HepG2 (cell line): Measurements from ENCODE around the gene BCLAF1. TPM values are rescaled to one million over a fixed set of nuclear protein-coding genes. Genes with fewer than 3 reads are reported as not detected.

Experiments used
- CSRNP2 ChIP-seq: sonication (generic); formaldehyde crosslinking; conservative IDR thresholded peaks from 2 replicates; pipeline ENCODE4 v1.8.0; 2022; ENCODE audit warnings: low read depth, missing genetic modification reagents
- ERF ChIP-seq: IDR thresholded peaks from 2 replicates; pipeline ENCODE4 v1.6.1; 2018; ENCODE audit warnings: missing biosample characterization, missing genetic modification reagents
- GFI1 ChIP-seq: sonication (generic); formaldehyde crosslinking; IDR thresholded peaks from 2 replicates; pipeline ENCODE4 v1.5.0; 2020; ENCODE audit warnings: missing genetic modification reagents, mild to moderate bottlenecking, borderline replicate concordance
- ISL2 ChIP-seq: sonication (generic); formaldehyde crosslinking; IDR thresholded peaks from 2 replicates; pipeline ENCODE4 v1.5.0; 2020; ENCODE audit warnings: missing genetic modification reagents
- KDM2A ChIP-seq: sonication (generic); formaldehyde crosslinking; IDR thresholded peaks from 2 replicates; pipeline ENCODE4 v1.4.0; 2020; ENCODE audit warnings: low read depth, missing genetic modification reagents, borderline replicate concordance
- MAZ ChIP-seq, 2 experiments: sonication (generic) in 1 of 2; formaldehyde crosslinking in 1 of 2; IDR thresholded peaks; 2 replicates each; pipeline versions ENCODE4 v1.5.0 to v1.6.1; 2012 to 2020; ENCODE audit warnings: low read depth in 2 of 2, mild to moderate bottlenecking in 2 of 2, borderline replicate concordance in 1 of 2, improper control_type of control experiment in 1 of 2, low read length in 1 of 2, missing genetic modification reagents in 1 of 2, moderate library complexity in 1 of 2
- MED1 ChIP-seq: sonication (generic); formaldehyde crosslinking; IDR thresholded peaks from 2 replicates; pipeline ENCODE4 v1.4.0; 2020; ENCODE audit warnings: missing genetic modification reagents
- POLR2A ChIP-seq, 2 experiments: IDR thresholded peaks; 2 replicates each; pipeline ENCODE4 v1.6.1; 2011; ENCODE audit warnings: low read depth in 2 of 2, low read length in 2 of 2, mild to moderate bottlenecking in 1 of 2, moderate library complexity in 1 of 2; ENCODE audit not compliant: insufficient read depth in 1 of 2
- RFX1 ChIP-seq: fragments of 450-650 bp; IDR thresholded peaks from 2 replicates; pipeline ENCODE4 v1.6.1; 2017
- SALL1 ChIP-seq: sonication (generic); formaldehyde crosslinking; IDR thresholded peaks from 2 replicates; pipeline ENCODE4 v1.8.0; 2022; ENCODE audit warnings: mild to moderate bottlenecking, missing genetic modification reagents
- TEAD3 ChIP-seq: optimal IDR thresholded peaks from 2 replicates; pipeline ENCODE3; 2016; ENCODE audit warnings: borderline replicate concordance
- TGIF2 ChIP-seq: IDR thresholded peaks from 2 replicates; pipeline ENCODE4 v1.6.1; 2016; ENCODE audit warnings: control low read depth, missing compliant biosample characterization
- ZBTB14 ChIP-seq: sonication (generic); formaldehyde crosslinking; IDR thresholded peaks from 2 replicates; pipeline ENCODE4 v1.4.0; 2020; ENCODE audit warnings: missing genetic modification reagents
- ZKSCAN8 ChIP-seq: IDR thresholded peaks from 2 replicates; pipeline ENCODE4 v1.6.1; 2016; ENCODE audit warnings: borderline replicate concordance, missing genetic modification reagents, missing compliant biosample characterization
- ZNF672 ChIP-seq: sonication (generic); formaldehyde crosslinking; IDR thresholded peaks from 2 replicates; pipeline ENCODE4 v1.8.1; 2022; ENCODE audit warnings: missing genetic modification reagents
- ZNF816 ChIP-seq: sonication (generic); formaldehyde crosslinking; IDR thresholded peaks from 2 replicates; pipeline ENCODE4 v1.8.0; 2022; ENCODE audit warnings: missing genetic modification reagents, mild to moderate bottlenecking, borderline replicate concordance
- ZNF891 ChIP-seq: sonication (generic); formaldehyde crosslinking; IDR thresholded peaks from 2 replicates; pipeline ENCODE4 v1.5.0; 2020; ENCODE audit warnings: mild to moderate bottlenecking, missing genetic modification reagents
- polyA plus RNA-seq, 8 experiments: library from polyadenylated mRNA; depleted of rRNA in 3 of 8; stranded (reverse) in 7 of 8; unstranded in 1 of 8; fragments of >200 nt; fragmentation: Illumina TruSeq in 4 of 8; extraction: Trizol in 4 of 8; gene quantifications; 2 replicates each; pipeline versions ENCODE4 v1.2.1 to v1.2.3, GENCODE V29; 2011 to 2016; ENCODE audit warnings: low read depth in 4 of 8, missing spikeins in 1 of 8, mixed read lengths in 1 of 8; ENCODE audit not compliant: insufficient read depth in 1 of 8
- total RNA-seq, 5 experiments: library from RNA; depleted of rRNA; stranded (reverse); fragments of >200 nt; fragmentation: Illumina TruSeq; extraction: Trizol; gene quantifications; 2 replicates each; pipeline ENCODE4 v1.2.3, GENCODE V29; 2016; ENCODE audit warnings: low read depth in 1 of 5
- TF ChIP-seq, protein P1 (sequence below): sonication (generic); formaldehyde crosslinking; IDR thresholded peaks from 2 replicates; pipeline ENCODE4 v1.5.0; 2020; ENCODE audit warnings: mild to moderate bottlenecking, missing genetic modification reagents
- TF ChIP-seq, protein P2 (sequence below): sonication (generic); formaldehyde crosslinking; IDR thresholded peaks from 2 replicates; pipeline ENCODE4 v1.4.0; 2020; ENCODE audit warnings: missing genetic modification reagents
- TF ChIP-seq, protein P3 (sequence below): sonication (generic); formaldehyde crosslinking; IDR thresholded peaks from 2 replicates; pipeline ENCODE4 v1.4.0; 2020; ENCODE audit warnings: mild to moderate bottlenecking, missing genetic modification reagents

BCLAF1 gene
- total and polyA plus RNA-seq, 2 of the 13 experiments (the other 11 are each of a cell fraction or from before 2014, with no cell fraction given): 55.3 to 292 TPM

- TF ChIP-seq ZNF891 (CRISPR knock-in tag) (no peak), CSRNP2 (no peak), MED1 (CRISPR knock-in tag) (peak; percentile 26; the same call in 1 of the 2 replicates), TGIF2 (CRISPR knock-in tag) (no peak), POLR2A (IDR thresholded peaks at IDR 0.05; ENCODE audit: insufficient read depth in 1 of 2, low read depth in 2 of 2, low read length in 2 of 2) (no peak), RFX1 (no peak), ZKSCAN8 (CRISPR knock-in tag) (0 out of 2 replicates have a peak, but pooled peaks have one; percentile 4), SALL1 (no peak), ERF (CRISPR knock-in tag) (peak; percentile 45; the same call in 1 of the 2 replicates), MAZ (IDR thresholded peaks at IDR 0.05; ENCODE audit: borderline replicate concordance, low read depth, low read length) (peak; percentile 59; the same call in 1 of the 2 replicates), MAZ (CRISPR knock-in tag; IDR thresholded peaks at IDR 0.05; ENCODE audit: low read depth) (no peak), ZNF816 (CRISPR knock-in tag) (no peak), ZNF672 (CRISPR knock-in tag) (no peak), TEAD3 (CRISPR knock-in tag) (peak; percentile 79), ZBTB14 (CRISPR knock-in tag) (no peak), ISL2 (CRISPR knock-in tag) (0 out of 2 replicates have a peak, but pooled peaks have one; percentile 12), KDM2A (0 out of 2 replicates have a peak, but pooled peaks have one; percentile 29), GFI1 (CRISPR knock-in tag) (no peak)
- TF ChIP-seq, protein P1, sequence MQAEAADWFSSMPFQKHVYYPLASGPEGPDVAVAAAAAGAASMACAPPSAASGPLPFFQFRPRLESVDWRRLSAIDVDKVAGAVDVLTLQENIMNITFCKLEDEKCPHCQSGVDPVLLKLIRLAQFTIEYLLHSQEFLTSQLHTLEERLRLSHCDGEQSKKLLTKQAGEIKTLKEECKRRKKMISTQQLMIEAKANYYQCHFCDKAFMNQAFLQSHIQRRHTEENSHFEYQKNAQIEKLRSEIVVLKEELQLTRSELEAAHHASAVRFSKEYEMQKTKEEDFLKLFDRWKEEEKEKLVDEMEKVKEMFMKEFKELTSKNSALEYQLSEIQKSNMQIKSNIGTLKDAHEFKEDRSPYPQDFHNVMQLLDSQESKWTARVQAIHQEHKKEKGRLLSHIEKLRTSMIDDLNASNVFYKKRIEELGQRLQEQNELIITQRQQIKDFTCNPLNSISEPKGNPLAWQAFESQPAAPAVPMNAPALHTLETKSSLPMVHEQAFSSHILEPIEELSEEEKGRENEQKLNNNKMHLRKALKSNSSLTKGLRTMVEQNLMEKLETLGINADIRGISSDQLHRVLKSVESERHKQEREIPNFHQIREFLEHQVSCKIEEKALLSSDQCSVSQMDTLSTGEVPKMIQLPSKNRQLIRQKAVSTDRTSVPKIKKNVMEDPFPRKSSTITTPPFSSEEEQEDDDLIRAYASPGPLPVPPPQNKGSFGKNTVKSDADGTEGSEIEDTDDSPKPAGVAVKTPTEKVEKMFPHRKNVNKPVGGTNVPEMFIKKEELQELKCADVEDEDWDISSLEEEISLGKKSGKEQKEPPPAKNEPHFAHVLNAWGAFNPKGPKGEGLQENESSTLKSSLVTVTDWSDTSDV (CRISPR knock-in tag): no peak
- TF ChIP-seq, protein P2, sequence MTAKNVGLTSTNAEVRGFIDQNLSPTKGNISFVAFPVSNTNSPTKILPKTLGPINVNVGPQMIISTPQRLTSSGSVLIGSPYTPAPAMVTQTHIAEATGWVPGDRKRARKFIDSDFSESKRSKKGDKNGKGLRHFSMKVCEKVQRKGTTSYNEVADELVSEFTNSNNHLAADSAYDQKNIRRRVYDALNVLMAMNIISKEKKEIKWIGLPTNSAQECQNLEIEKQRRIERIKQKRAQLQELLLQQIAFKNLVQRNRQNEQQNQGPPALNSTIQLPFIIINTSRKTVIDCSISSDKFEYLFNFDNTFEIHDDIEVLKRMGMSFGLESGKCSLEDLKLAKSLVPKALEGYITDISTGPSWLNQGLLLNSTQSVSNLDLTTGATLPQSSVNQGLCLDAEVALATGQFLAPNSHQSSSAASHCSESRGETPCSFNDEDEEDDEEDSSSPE (CRISPR knock-in tag): 0 out of 2 replicates have a peak, but pooled peaks have one; percentile 30
- TF ChIP-seq, protein P3, sequence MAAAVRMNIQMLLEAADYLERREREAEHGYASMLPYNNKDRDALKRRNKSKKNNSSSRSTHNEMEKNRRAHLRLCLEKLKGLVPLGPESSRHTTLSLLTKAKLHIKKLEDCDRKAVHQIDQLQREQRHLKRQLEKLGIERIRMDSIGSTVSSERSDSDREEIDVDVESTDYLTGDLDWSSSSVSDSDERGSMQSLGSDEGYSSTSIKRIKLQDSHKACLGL (CRISPR knock-in tag): no peak
Observed at GRCh38 chr6:136226027-136226673, 63.5 kb downstream of the BCLAF1 start (continued).
